Measurements from ENCODE around the gene DMAC2L.
"Not testable (repeated sequence)": the region's sequence is repeated elsewhere in the genome, so short reads cannot be mapped to it uniquely, and the experiment has no call there.

The DMAC2L gene

GRCh38 chr14:50311972-50312733 lies at the start of gene DMAC2L, which contains the start of gene L2HGDH:
TSS of gene DMAC2L (plus strand) at chr14:50312324. CDS start at chr14:50321488, 9,164 bp downstream.
TSS of gene L2HGDH (minus strand) at chr14:50312229. CDS start at chr14:50312150, 79 bp downstream.
- peak; percentile 98 for DNase-seq

DNA sequence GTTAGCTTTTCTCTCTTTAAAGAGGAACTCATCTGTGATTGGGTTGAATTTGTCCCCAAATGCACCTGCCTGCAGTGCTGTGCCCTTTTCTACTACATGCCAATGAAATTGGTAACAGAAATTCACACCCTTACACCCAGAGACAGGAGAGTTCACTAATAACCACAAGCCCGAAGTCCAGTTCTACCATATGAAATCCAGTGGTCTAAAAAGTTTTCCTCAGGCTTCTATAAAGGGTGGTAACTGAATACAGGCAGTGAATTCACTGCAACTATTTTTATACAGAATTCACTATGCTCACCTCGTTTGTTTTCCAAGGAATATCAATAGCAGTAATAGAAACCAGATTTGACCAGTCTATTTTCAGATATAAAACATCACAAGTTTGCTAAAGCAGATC lies 49.3 kb upstream of the DMAC2L start:
- DNase-seq, result no peak

DNA sequence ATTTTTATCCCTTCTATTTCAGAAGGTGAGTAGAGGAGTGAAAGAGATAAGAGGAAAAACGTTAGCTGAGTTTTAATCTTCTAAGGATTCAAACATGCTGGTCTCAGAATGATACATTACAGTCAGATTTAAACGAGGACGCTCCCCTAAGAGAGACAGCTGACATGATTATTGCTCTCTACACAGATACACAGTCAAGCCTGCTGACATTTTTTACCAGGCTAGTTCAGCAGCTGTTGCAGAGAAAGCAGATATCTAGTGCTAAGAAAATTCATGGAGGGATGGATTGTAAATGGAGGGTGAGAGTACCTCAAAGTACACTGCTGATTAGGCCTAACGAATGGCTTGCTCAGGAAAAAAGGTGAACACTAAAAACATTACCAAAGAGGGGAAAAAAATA lies 48.8 kb upstream of the DMAC2L start:
- DNase-seq, result no peak

GRCh38 chr14:50265029-50265428 lies 47.1 kb upstream of the DMAC2L start:
- no peak for DNase-seq

DNA sequence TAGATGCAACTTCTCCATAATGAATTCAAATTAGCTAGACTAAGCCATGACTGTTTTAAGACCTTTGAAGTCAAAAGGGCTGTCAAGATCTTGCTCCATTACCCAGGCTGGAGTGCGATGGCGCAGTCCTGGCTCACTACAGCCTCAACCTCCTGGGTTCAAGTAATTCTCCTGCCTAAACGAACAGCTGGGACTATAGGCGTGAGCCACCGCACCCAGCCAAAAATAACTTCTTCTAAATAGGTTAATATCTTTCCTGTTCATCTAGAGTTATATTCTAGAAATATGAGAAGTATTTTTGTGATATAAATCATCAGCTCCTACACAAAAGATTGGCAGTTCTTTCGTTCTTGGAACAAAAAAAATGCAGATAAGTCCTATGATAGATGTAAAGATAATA lies 41.2 kb upstream of the DMAC2L start:
- DNase-seq, result no peak

GRCh38 chr14:50272498-50272897 lies 39.6 kb upstream of the DMAC2L start:
- no peak for DNase-seq

DNA sequence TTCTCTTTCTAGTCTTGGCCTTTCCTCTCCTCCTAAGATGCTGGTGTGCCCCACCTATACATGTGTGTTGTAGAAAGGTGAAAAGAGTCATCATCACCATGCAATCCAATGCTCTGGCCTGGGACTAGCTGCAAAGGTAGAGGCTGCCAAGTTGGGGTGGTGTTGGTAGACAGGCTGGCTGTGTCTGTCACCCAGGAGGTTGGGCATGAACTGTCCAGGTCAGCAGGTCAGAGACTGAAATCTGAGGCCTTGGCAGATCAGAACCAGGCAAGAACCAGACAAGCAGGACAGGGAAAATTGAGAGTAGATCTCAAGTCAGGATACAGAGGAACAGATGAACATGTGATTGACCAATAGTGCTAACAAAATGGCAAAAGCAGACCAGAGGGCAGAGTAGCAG lies 26.3 kb upstream of the DMAC2L start:
- DNase-seq, result no peak

DNA sequence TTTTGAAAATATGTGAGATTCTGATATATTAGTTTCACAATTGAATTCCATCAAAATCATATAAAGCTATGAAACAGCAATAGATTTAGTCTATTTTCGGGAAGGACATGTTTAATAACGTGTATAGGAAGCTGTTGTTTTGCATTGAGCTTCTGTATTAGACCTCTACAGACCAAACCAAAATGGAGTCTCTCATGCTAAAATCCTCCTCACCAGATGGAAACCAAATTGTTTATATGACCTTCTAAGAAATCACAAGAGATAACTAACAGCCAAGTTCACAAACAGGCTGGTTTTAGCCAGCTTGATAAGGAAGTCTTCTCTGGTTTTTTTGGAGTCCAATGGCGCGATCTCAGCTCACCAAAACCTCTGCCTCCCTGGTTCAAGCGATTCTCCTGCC lies 24.0 kb upstream of the DMAC2L start:
- DNase-seq, result no peak

DNA sequence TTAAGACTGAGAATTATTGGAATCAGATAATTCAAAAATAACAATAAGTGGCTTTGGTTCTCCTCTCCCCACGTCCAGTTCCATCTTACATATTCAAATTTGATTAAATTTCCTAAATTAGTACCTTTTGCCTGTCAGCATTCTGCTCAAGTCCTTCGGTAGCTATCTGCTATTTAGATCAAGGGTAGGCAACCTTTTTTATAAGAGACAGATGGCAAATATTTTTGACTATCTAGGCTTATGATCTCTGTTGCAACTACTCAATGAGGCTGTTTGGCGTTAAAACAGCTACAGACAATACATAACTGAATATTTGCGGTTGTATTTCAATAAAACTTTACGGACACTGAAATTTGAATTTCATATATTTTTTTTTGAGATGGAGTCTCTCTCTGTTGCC lies 21.8 kb upstream of the DMAC2L start:
- DNase-seq, result no peak

DNA sequence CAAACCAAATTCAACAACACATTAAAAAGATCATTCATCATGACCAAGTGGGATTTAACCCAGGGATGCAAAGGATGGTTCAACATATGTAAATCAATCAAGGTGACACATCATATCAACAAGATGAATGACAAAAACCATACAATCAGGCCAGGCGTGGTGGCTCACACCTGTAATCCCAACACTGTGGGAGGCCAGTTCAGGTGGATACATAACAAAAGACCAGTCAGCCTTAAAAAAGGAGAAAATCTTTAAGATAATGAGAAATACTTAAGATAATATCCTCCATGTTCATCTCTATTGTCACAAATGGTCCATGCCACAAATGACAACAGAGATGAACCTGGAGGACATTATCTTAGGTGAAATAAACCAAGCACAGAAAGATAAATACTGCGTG lies 12.5 kb upstream of the DMAC2L start:
- DNase-seq, result no peak

- DNase-seq, result no peak
Measured at GRCh38 chr14:50301914-50302313, 10.2 kb upstream of the DMAC2L start.

DNA sequence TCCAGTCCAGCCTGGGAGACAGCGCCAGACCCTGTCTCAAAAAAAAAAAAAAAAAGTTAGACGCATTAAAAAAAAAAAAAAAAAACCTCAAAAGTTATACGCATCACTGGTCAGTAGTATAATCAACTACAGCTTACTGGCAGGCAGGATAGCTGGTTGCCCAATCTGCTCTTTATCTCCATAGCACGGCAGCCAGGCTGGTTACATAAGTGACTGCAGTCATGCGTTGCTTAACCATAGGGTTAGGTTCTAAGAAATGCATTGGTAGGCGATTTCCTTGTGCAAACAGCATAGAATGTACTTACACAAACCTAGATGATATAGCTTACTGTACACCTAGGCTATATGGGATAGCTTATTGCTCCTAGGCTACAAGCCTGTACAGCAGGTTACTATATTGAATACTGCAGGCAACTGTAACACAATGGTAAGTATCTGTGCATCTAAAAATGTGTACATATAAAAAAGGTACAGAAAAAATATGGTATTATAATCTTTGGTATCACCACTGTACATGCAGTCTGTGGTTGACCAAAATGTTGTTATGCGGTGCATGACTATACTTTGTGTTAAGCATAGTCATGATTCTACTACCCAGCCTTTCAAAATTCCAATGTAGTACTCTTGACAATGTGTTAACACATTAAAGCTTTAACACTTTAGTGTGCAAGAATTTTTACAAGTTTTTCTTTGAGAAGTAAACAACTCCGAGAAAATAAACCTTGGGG lies 8.2 kb upstream of the DMAC2L start:
- peak; percentile 83 for DNase-seq

GRCh38 chr14:50308363-50308915 lies 3.7 kb upstream of the DMAC2L start:
- peak; percentile 65 for DNase-seq

DNA sequence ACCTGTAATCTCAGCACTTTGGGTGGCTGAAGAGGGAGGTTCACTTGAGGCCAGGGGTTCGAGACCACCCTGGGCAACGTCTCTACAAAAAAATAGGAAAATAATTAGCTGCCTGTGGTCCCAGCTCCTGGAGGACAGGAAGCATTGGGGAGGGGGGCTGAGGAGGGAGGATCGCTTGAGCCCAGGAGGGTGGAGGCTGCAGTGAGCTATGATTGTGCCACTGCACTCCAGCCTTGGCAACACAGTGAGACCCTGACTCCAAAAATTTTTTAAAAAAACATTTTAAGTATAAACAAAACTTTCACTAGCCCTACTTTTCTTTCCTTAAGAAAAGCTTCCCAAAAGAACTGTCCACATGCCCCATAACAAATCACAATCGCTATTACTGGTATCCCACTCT lies 1.7 kb upstream of the DMAC2L start:
- DNase-seq, result no peak

GRCh38 chr14:50311337-50311971 lies 670 bp upstream of the DMAC2L start:
- DNase-seq, result peak; percentile 24

DNA sequence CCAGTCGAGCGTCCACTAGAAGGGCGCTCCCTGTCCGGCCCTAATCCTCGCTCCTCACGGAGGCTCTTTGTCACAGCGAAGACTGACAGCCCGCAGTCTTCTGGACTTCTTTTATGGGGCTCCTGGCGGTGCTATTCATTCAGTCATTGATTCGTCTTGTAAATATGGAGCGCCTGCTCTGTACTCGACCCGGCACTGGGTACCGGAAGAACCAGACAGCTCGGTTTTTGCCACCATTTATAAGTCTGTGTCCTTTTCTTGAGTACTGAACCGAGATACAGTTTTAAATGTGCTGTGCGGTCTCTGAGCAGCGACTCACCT lies 570 bp downstream of the DMAC2L start:
- no peak for DNase-seq

DNA sequence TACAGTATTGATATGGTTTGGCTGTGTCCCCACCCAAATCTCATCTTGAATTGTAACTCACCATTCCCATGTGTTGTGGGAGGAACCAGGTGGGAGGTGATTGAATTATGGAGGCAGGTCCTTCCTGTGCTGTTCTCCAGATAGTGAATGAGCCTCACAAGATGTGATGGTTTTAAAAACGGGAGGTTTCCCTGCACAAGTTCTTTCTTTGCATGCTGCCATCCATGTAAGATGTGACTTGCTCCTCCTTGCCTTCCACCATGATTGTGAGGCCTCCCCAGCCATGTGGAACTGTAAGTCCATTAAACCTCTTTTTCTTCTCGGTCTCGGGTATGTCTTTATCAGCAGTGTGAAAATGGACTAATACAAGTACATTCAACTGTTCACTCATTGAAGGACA lies 2.0 kb downstream of the DMAC2L start:
- not testable (repeated sequence) for DNase-seq

- DNase-seq, result peak; percentile 46
Measured at GRCh38 chr14:50318031-50318626, 6.0 kb downstream of the DMAC2L start.

- peak; percentile 45 for DNase-seq
Measured at GRCh38 chr14:50319293-50319692, 7.2 kb downstream of the DMAC2L start.

- peak; percentile 73 for DNase-seq
Measured at GRCh38 chr14:50319721-50320120, 7.6 kb downstream of the DMAC2L start.

- DNase-seq, result peak; percentile 82
Measured at GRCh38 chr14:50320283-50320682, 8.2 kb downstream of the DMAC2L start.

- DNase-seq, result peak; percentile 96
Measured at GRCh38 chr14:50321009-50321660, 9.0 kb downstream of the DMAC2L start.

- no peak for DNase-seq
Measured at GRCh38 chr14:50331596-50331995, 19.5 kb downstream of the DMAC2L start.

All from suppressor macrophage treated with lipopolysaccharide for 4 hours (primary cell).